Measurements from ENCODE around the gene CCT7.
"Not testable (repeated sequence)": the region's sequence is repeated elsewhere in the genome, so short reads cannot be mapped to it uniquely, and the experiment has no call there.

Gene CCT7

GRCh38 chr2:73233932-73234832 is at the start of gene CCT7:
Gene CCT7 (plus strand): TSS chr2:73234308. CDS start chr2:73234379, 71 bp downstream.
- peak; percentile 89 for DNase-seq (ENCODE audit: low read depth, low spot score)

GRCh38 chr2:73185965-73186364 is 48.1 kb upstream of the CCT7 start:
- DNase-seq (ENCODE audit: low read depth, low spot score), result no peak

GRCh38 chr2:73187549-73187948 is 46.6 kb upstream of the CCT7 start:
- no peak for DNase-seq (ENCODE audit: low read depth, low spot score)

GRCh38 chr2:73197579-73197978 is 36.5 kb upstream of the CCT7 start:
- no peak for DNase-seq (ENCODE audit: low read depth, low spot score)

GRCh38 chr2:73200281-73200680 is 33.8 kb upstream of the CCT7 start:
- not testable (repeated sequence) for DNase-seq (ENCODE audit: low read depth, low spot score)

GRCh38 chr2:73202156-73203054 is 31.7 kb upstream of the CCT7 start, which contains the start of gene NOTO:
Gene NOTO (plus strand): TSS chr2:73202574. CDS start chr2:73202667, 93 bp downstream.
- no peak for DNase-seq (ENCODE audit: low read depth, low spot score)

GRCh38 chr2:73203055-73203681 is 30.9 kb upstream of the CCT7 start:
- no peak for DNase-seq (ENCODE audit: low read depth, low spot score)

- no peak for DNase-seq (ENCODE audit: low read depth, low spot score)
These were observed 28.5 kb upstream of the CCT7 start for GRCh38 chr2:73205611-73206010.

GRCh38 chr2:73208258-73208657 is 25.9 kb upstream of the CCT7 start:
- no peak for DNase-seq (ENCODE audit: low read depth, low spot score)

- DNase-seq (ENCODE audit: low read depth, low spot score), result no peak
These were observed 24.1 kb upstream of the CCT7 start for GRCh38 chr2:73210019-73210418.

GRCh38 chr2:73210696-73211095 is 23.4 kb upstream of the CCT7 start:
- no peak for DNase-seq (ENCODE audit: low read depth, low spot score)

GRCh38 chr2:73212098-73212447 is 22.0 kb upstream of the CCT7 start:
- DNase-seq (ENCODE audit: low read depth, low spot score), result no peak

GRCh38 chr2:73212448-73213176 is 21.5 kb upstream of the CCT7 start:
- no peak for DNase-seq (ENCODE audit: low read depth, low spot score)

- DNase-seq (ENCODE audit: low read depth, low spot score), result no peak
These were observed 19.7 kb upstream of the CCT7 start, which contains the start of gene SMYD5 for GRCh38 chr2:73214120-73215035. Gene SMYD5 (plus strand): TSS chr2:73214245. CDS start chr2:73214267, 22 bp downstream.

- no peak for DNase-seq (ENCODE audit: low read depth, low spot score)
These were observed 18.9 kb upstream of the CCT7 start for GRCh38 chr2:73215254-73215653.

GRCh38 chr2:73217160-73217559 is 16.9 kb upstream of the CCT7 start:
- no peak for DNase-seq (ENCODE audit: low read depth, low spot score)

- DNase-seq (ENCODE audit: low read depth, low spot score), result no peak
These were observed 16.3 kb upstream of the CCT7 start for GRCh38 chr2:73217826-73218225.

- no peak for DNase-seq (ENCODE audit: low read depth, low spot score)
These were observed 15.8 kb upstream of the CCT7 start for GRCh38 chr2:73218298-73218697.

- DNase-seq (ENCODE audit: low read depth, low spot score), result no peak
These were observed 10.3 kb upstream of the CCT7 start for GRCh38 chr2:73223821-73224220.
